ENCODE data around the gene CCNDBP1.

CCNDBP1 gene

DNA sequence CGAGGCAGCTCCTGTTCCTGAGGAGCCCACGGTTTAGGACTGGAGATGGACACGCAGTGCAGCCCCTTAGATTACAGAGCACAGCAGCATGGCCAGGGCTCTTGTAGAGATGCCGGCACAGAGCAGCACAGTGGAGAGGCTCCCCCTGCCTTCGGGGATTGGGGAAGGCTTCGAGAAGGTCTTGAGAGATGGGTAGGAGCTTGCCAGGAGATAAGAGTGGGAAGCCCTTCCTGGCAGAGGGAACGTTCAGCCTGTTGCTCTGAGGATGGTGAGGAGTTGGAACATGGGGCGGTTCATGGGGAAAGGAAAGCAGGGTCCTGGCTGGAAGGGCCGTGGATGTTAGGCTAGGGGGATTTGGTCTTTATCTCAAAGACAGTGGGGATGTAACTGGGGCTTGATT lies 25.6 kb downstream of the CCNDBP1 start:
- Histone ChIP-seq H3K27ac (no peak overlapping the region), H3K9ac (ENCODE audit: insufficient read length) (no peak overlapping the region), H3K9me3 (ENCODE audit: low read depth, low read length) (no peaks in the 10 kb centered on the region), H3K4me3 (no peak overlapping the region), H3K36me3 (ENCODE audit: insufficient read depth, low read length) (no peaks in the 10 kb centered on the region)
- DNase-seq (ENCODE audit: low read depth, low spot score): no peak
- TF ChIP-seq FOXP2 (optimal IDR thresholded peaks at IDR 0.05; ENCODE audit: control extremely low read depth, extremely low read length, insufficient read depth): no peak
- no peak for TF ChIP-seq POLR2AphosphoS5 (IDR thresholded peaks at IDR 0.05; ENCODE audit: borderline replicate concordance, low read depth, low read length)
- no peak for TF ChIP-seq EZH2 (IDR thresholded peaks at IDR 0.05)

GRCh38 chr15:43211224-43211735 lies 26.1 kb downstream of the CCNDBP1 start:
- Histone ChIP-seq H3K4me3 (no peak overlapping the region), H3K36me3 (ENCODE audit: insufficient read depth, low read length) (no peaks in the 10 kb centered on the region), H3K9me3 (ENCODE audit: low read depth, low read length) (no peaks in the 10 kb centered on the region), H3K27ac (no peak overlapping the region), H3K9ac (ENCODE audit: insufficient read length) (no peak overlapping the region)
- TF ChIP-seq POLR2AphosphoS5 (IDR thresholded peaks at IDR 0.05; ENCODE audit: borderline replicate concordance, low read depth, low read length): no peak
- no peak for TF ChIP-seq EZH2 (IDR thresholded peaks at IDR 0.05)
- TF ChIP-seq FOXP2 (optimal IDR thresholded peaks at IDR 0.05; ENCODE audit: control extremely low read depth, extremely low read length, insufficient read depth): no peak
- DNase-seq (ENCODE audit: low read depth, low spot score): no peak

GRCh38 chr15:43212299-43212698 lies 27.1 kb downstream of the CCNDBP1 start:
- no peak for DNase-seq (ENCODE audit: low read depth, low spot score)
- Histone ChIP-seq H3K4me3 (no peak overlapping the region), H3K36me3 (ENCODE audit: insufficient read depth, low read length) (no peaks in the 10 kb centered on the region), H3K27ac (no peak overlapping the region), H3K9me3 (ENCODE audit: low read depth, low read length) (no peaks in the 10 kb centered on the region), H3K9ac (ENCODE audit: insufficient read length) (no peak overlapping the region)
- TF ChIP-seq EZH2 (IDR thresholded peaks at IDR 0.05) (no peak), FOXP2 (optimal IDR thresholded peaks at IDR 0.05; ENCODE audit: control extremely low read depth, extremely low read length, insufficient read depth) (no peak), POLR2AphosphoS5 (IDR thresholded peaks at IDR 0.05; ENCODE audit: borderline replicate concordance, low read depth, low read length) (no peak)

DNA sequence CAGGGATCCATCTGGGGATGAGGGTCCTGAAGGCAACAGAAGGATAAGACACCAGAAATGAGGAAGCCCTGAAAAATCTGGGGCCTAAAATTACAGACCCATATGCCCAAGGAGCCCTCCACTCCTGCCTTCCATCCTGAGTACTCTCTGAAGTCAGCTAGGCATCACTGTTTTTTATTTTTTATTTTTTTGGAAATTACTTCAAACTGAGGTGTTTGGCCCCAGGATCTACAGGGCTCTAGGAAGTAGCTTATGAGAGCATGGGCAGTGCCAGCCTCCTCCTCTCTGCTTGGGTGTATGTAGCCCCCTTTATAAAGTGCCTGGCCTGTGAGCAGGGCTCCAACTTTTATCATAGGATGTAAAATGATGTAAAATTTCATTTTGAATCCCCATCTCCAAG lies 27.7 kb downstream of the CCNDBP1 start:
- Histone ChIP-seq H3K27ac (no peak overlapping the region), H3K9ac (ENCODE audit: insufficient read length) (no peak overlapping the region), H3K9me3 (ENCODE audit: low read depth, low read length) (no peaks in the 10 kb centered on the region), H3K36me3 (ENCODE audit: insufficient read depth, low read length) (no peaks in the 10 kb centered on the region), H3K4me3 (no peak overlapping the region)
- no peak for DNase-seq (ENCODE audit: low read depth, low spot score)
- TF ChIP-seq EZH2 (IDR thresholded peaks at IDR 0.05) (no peak), FOXP2 (optimal IDR thresholded peaks at IDR 0.05; ENCODE audit: control extremely low read depth, extremely low read length, insufficient read depth) (no peak), POLR2AphosphoS5 (IDR thresholded peaks at IDR 0.05; ENCODE audit: borderline replicate concordance, low read depth, low read length) (no peak)

DNA sequence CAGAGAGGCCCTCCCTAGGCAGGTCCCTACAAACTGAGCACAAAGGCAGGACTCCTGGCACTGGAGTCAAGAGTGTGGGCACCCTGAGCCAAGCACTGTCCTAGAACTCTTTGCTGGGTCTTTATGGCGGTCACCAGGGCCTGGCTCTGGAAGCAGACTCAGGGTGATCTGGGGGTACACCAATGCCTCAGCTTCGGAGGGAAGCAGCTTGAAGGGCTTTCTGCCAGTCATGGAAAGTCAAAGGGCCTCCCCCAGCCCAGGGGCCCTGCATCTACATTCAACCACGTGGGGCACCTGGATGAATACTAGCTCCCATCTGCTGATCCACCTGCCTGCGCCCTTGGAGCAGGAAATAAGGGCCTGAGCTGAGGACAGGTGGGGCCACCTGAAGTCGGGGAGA lies 28.3 kb downstream of the CCNDBP1 start:
- Histone ChIP-seq H3K9me3 (ENCODE audit: low read depth, low read length) (no peaks in the 10 kb centered on the region), H3K4me3 (no peak overlapping the region), H3K36me3 (ENCODE audit: insufficient read depth, low read length) (no peaks in the 10 kb centered on the region), H3K9ac (ENCODE audit: insufficient read length) (no peak overlapping the region), H3K27ac (no peak overlapping the region)
- DNase-seq (ENCODE audit: low read depth, low spot score): no peak
- TF ChIP-seq FOXP2 (optimal IDR thresholded peaks at IDR 0.05; ENCODE audit: control extremely low read depth, extremely low read length, insufficient read depth) (no peak), POLR2AphosphoS5 (IDR thresholded peaks at IDR 0.05; ENCODE audit: borderline replicate concordance, low read depth, low read length) (no peak), EZH2 (IDR thresholded peaks at IDR 0.05) (no peak)

- no peak for DNase-seq (ENCODE audit: low read depth, low spot score)
- TF ChIP-seq FOXP2 (optimal IDR thresholded peaks at IDR 0.05; ENCODE audit: control extremely low read depth, extremely low read length, insufficient read depth) (no peak), EZH2 (IDR thresholded peaks at IDR 0.05) (no peak), POLR2AphosphoS5 (IDR thresholded peaks at IDR 0.05; ENCODE audit: borderline replicate concordance, low read depth, low read length) (no peak)
- H3K4me3 ChIP-seq: no peak overlapping the region
These were observed 29.0 kb downstream of the CCNDBP1 start for GRCh38 chr15:43214169-43214568.

DNA sequence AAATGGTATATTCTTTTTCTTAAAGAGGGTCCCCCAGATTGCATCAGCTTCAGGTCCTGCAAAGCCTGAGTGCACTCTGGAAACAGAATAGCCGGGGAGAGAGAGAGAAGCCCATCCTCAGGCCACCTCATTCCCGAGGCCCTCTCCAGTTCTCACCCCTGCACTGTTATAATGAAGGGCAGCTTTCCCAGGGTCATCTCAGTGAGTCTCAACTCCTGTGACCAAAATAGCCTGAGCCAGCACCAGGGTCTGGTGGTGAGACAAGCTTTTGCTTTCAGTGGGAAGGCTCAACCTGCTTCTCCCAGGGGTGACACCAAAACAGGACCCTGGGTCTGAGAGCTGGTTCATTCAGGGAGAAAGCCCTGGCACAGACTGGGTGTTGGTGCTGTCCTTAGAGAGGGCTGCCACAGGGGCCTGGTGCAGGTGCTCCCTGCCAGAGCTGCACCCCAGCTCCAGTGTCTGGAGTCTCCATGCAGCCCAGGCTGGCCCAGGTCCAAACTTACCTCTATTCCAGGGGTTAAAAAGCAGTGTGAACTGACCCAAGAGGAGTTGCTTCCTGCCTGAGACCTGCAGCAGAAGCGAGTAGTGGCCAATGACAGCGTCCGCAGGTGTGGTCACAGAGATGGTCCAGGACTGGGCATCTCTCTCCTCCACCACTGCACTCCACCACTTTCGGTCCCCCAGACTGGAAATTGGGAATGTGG lies 29.5 kb downstream of the CCNDBP1 start:
- TF ChIP-seq EZH2 (IDR thresholded peaks at IDR 0.05) (no peak), FOXP2 (optimal IDR thresholded peaks at IDR 0.05; ENCODE audit: control extremely low read depth, extremely low read length, insufficient read depth) (no peak), POLR2AphosphoS5 (IDR thresholded peaks at IDR 0.05; ENCODE audit: borderline replicate concordance, low read depth, low read length) (no peak)
- Histone ChIP-seq H3K36me3 (ENCODE audit: insufficient read depth, low read length) (no peaks in the 10 kb centered on the region), H3K9me3 (ENCODE audit: low read depth, low read length) (no peaks in the 10 kb centered on the region), H3K4me3 (no peak overlapping the region), H3K27ac (no peak overlapping the region), H3K9ac (ENCODE audit: insufficient read length) (no peak overlapping the region)
- no peak for DNase-seq (ENCODE audit: low read depth, low spot score)

More at GRCh38 chr15:43214169-43214568, 29.0 kb downstream of the CCNDBP1 start:
- Histone ChIP-seq H3K9me3 (ENCODE audit: low read depth, low read length) (no peaks in the 10 kb centered on the region), H3K9ac (ENCODE audit: insufficient read length) (no peak overlapping the region), H3K36me3 (ENCODE audit: insufficient read depth, low read length) (no peaks in the 10 kb centered on the region), H3K27ac (no peak overlapping the region)

DNA sequence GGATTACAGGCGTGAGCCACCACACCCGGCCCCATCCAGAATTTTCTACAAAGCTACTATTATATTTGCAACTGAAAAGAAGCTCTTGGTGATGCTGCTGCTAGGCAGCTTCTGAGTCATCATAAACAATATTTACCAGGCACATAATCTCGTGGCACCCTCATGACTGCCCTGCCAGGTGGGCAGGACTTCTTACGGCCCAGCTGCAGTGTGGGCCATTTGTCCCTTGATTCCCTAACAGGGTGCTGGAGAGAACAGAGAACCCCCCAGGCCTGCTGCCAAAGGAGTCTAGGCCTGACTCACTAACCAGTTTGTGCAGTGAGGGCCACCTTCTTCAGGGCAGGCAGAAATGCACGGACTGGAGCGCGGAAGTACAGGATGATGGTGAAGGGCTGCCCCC lies 30.8 kb downstream of the CCNDBP1 start:
- Histone ChIP-seq H3K4me3 (no peak overlapping the region), H3K27ac (no peak overlapping the region), H3K36me3 (ENCODE audit: insufficient read depth, low read length) (no peaks in the 10 kb centered on the region), H3K9me3 (ENCODE audit: low read depth, low read length) (no peaks in the 10 kb centered on the region), H3K9ac (ENCODE audit: insufficient read length) (no peak overlapping the region)
- TF ChIP-seq FOXP2 (optimal IDR thresholded peaks at IDR 0.05; ENCODE audit: control extremely low read depth, extremely low read length, insufficient read depth) (no peak), EZH2 (IDR thresholded peaks at IDR 0.05) (no peak), POLR2AphosphoS5 (IDR thresholded peaks at IDR 0.05; ENCODE audit: borderline replicate concordance, low read depth, low read length) (no peak)
- no peak for DNase-seq (ENCODE audit: low read depth, low spot score)
